K562 (cell line): ENCODE data around the gene DIAPH1. TPM values are rescaled to one million over a fixed set of nuclear protein-coding genes. Genes with fewer than 3 reads are reported as not detected.

Experiments used
- ATAC-seq: fragments of 200-7000 bp; cut with Tn5 transposase; 3 replicates; pipeline ENCODE4 v1.9.1; 2020; ENCODE audit warnings: moderate library complexity
- BruUV-seq: library from RNA; stranded (reverse); fragments of 400-500 nt; replicated peaks from 2 replicates; lab custom pipeline; 2021; lab: Mats Ljungman, UMichigan
- CTCF ChIA-PET: fragments of 300-600 bp; formaldehyde crosslinking; extraction: SDS; loops from one replicate; lab custom pipeline; 2021; ENCODE audit warnings: low intra/inter-chr PET ratio; lab: Yijun Ruan, JAX
- POLR2A ChIA-PET: fragments of 300-600, 350-650 bp; sonication (Branson Sonifier 250); formaldehyde crosslinking; extraction: SDS; loops from one replicate; lab custom pipeline; 2021; ENCODE audit warnings: antibody characterized with exemption, inconsistent platforms; lab: Yijun Ruan, JAX
- DNase-seq, 4 experiments: peaks; one replicate each; pipeline versions ENCODE4 v3.0.0 to v3.0.0-alpha.2; 2011 to 2018; ENCODE audit warnings: low spot score in 3 of 4, mixed read lengths in 3 of 4; ENCODE audit errors: extremely low read depth in 1 of 4
- FAIRE-seq: peaks from 2 replicates; lab custom pipeline; 2011; peaks lifted over from hg19 to GRCh38; lab: Jason Lieb, UNC
- H2AFZ ChIP-seq: 2 replicates; pipeline ENCODE4 v1.6.0; 2011; ENCODE audit warnings: low read depth, low read length, control low read depth, inconsistent platforms
- H3K27ac ChIP-seq: fragments of 200-600 bp; 3 replicates; pipeline ENCODE4 v1.8.0; 2011; ENCODE audit warnings: low read depth, mild to moderate bottlenecking, control low read depth, inconsistent platforms, low read length, moderate library complexity, mixed read lengths; ENCODE audit errors: extremely low read depth
- H3K27me3 ChIP-seq, 2 experiments: fragments of 300-600 bp in 1 of 2; 2 replicates in 1 of 2; 3 replicates in 1 of 2; pipeline versions ENCODE4 v1.6.0 to v1.8.0; 2011; ENCODE audit warnings: inconsistent platforms in 2 of 2, low read length in 2 of 2, mild to moderate bottlenecking in 1 of 2, mixed read lengths in 1 of 2, moderate library complexity in 1 of 2; ENCODE audit not compliant: control insufficient read depth in 2 of 2, insufficient read depth in 2 of 2
- H3K36me3 ChIP-seq: fragments of 300-600 bp; 3 replicates; pipeline ENCODE4 v1.8.0; 2011; ENCODE audit warnings: mild to moderate bottlenecking, low read length, inconsistent platforms; ENCODE audit not compliant: control insufficient read depth, insufficient read depth
- H3K4me1 ChIP-seq, 2 experiments: fragments of 200-600 bp in 1 of 2; replicated peaks in 1 of 2; 2 replicates in 1 of 2; 3 replicates in 1 of 2; pipeline versions ENCODE4 v1.5.1 to v1.8.0; 2011; ENCODE audit warnings: inconsistent platforms in 2 of 2, low read length in 2 of 2, mild to moderate bottlenecking in 1 of 2, mixed read lengths in 1 of 2, moderate library complexity in 1 of 2; ENCODE audit not compliant: control insufficient read depth in 2 of 2, insufficient read depth in 2 of 2
- H3K4me2 ChIP-seq: 2 replicates; pipeline ENCODE4 v1.6.1; 2011; ENCODE audit warnings: low read length, control low read depth, inconsistent platforms, mixed read lengths; ENCODE audit not compliant: insufficient read depth
- H3K4me3 ChIP-seq: fragments of 200-600 bp; sonication (generic), shearing (Covaris generic); 2 replicates; pipeline ENCODE4 v1.5.1; 2016; ENCODE audit warnings: control low read depth, inconsistent platforms
- H3K79me2 ChIP-seq: fragments of 200-600 bp; 3 replicates; pipeline ENCODE4 v1.8.0; 2011; ENCODE audit warnings: low read length, inconsistent platforms; ENCODE audit not compliant: control insufficient read depth, insufficient read depth
- H3K9ac ChIP-seq, 2 experiments: 2 replicates each; pipeline versions ENCODE4 v1.6.0 to v1.6.1; 2011; ENCODE audit warnings: low read depth in 2 of 2, low read length in 2 of 2, control low read depth in 1 of 2, inconsistent platforms in 1 of 2, mild to moderate bottlenecking in 1 of 2, mixed read lengths in 1 of 2; ENCODE audit not compliant: insufficient read depth in 1 of 2
- H3K9me1 ChIP-seq: one replicate; pipeline ENCODE4 v1.6.0; 2011; ENCODE audit warnings: inconsistent platforms, mild to moderate bottlenecking, low read length, moderate library complexity; ENCODE audit not compliant: control insufficient read depth, insufficient read depth
- H3K9me3 ChIP-seq: replicated peaks from 2 replicates; pipeline ENCODE4 v1.5.1; 2011; ENCODE audit warnings: low read depth, low read length, inconsistent platforms; ENCODE audit not compliant: control insufficient read depth, insufficient read depth
- H4K20me1 ChIP-seq: replicated peaks from 2 replicates; pipeline ENCODE4 v1.6.1; 2011; ENCODE audit warnings: low read length, inconsistent platforms, mixed read lengths; ENCODE audit not compliant: control insufficient read depth, insufficient read depth
- MECOM ChIP-seq: fragments of 250-450 bp; sonication (Bioruptor Pico); IDR thresholded peaks from 2 replicates; pipeline ENCODE4 v1.8.0; 2022; ENCODE audit warnings: inconsistent platforms
- POLR2AphosphoS5 ChIP-seq: IDR thresholded peaks from 2 replicates; pipeline ENCODE4 v1.6.1; 2011; ENCODE audit warnings: mild to moderate bottlenecking, low read depth, low read length, moderate library complexity; ENCODE audit not compliant: control insufficient read depth, insufficient read depth
- ZNF780A ChIP-seq: fragments of 250-450 bp; sonication (Bioruptor Pico); IDR thresholded peaks from 2 replicates; pipeline ENCODE4 v1.5.0; 2021; ENCODE audit warnings: mild to moderate bottlenecking
- WGBS: fragments of 100-300 bp; shearing (Covaris generic); methylation state at CpG from one replicate; pipeline ENCODE4 v1.1.6; 2016; ENCODE audit warnings: low coverage, mixed read lengths; ENCODE audit not compliant: insufficient coverage; ENCODE audit errors: missing lambda C conversion rate; 5-methylcytosine and 5-hydroxymethylcytosine counted together
- in situ Hi-C: fragments of 300-500 bp; cut with MboI; formaldehyde crosslinking; loops from 4 replicates; pipeline ENCODE4 v1.15.0; 2018; ENCODE audit warnings: inconsistent platforms, mixed read lengths
- intact Hi-C: fragments of 100-400 bp; cut with micrococcal nuclease; formaldehyde crosslinking; loops from 2 replicates; pipeline ENCODE4 v1.14.2; 2022
- polyA plus RNA-seq, 8 experiments: library from polyadenylated mRNA; depleted of rRNA in 4 of 8; stranded (reverse) in 5 of 8; unstranded in 3 of 8; fragments of >200 nt; fragmentation: Nextera tagmentation in 2 of 8; fragmentation: Illumina TruSeq in 1 of 8; extraction: Ambion mirVana in 2 of 8; extraction: Trizol in 1 of 8; gene quantifications; 2 replicates each; pipeline versions ENCODE4 v1.2.1 to v1.2.3, GENCODE V29; 2011 to 2014; ENCODE audit warnings: inconsistent platforms in 1 of 8, missing spikeins in 1 of 8
- total RNA-seq, 7 experiments: library from RNA; depleted of rRNA in 6 of 7; stranded (reverse); fragments of >200 nt in 6 of 7; fragmentation: Illumina TruSeq in 2 of 7; extraction: Trizol in 2 of 7; gene quantifications; 2 replicates each; pipeline versions ENCODE4 v1.2.1 to v1.2.3, GENCODE V29; 2011 to 2021; ENCODE audit warnings: low replicate concordance in 1 of 7

Gene DIAPH1
- total and polyA plus RNA-seq, 9 of the 15 experiments (the other 6 are each of a cell fraction or from before 2014, with no cell fraction given) = 60.8 to 328 (median 97.8) TPM

DNA sequence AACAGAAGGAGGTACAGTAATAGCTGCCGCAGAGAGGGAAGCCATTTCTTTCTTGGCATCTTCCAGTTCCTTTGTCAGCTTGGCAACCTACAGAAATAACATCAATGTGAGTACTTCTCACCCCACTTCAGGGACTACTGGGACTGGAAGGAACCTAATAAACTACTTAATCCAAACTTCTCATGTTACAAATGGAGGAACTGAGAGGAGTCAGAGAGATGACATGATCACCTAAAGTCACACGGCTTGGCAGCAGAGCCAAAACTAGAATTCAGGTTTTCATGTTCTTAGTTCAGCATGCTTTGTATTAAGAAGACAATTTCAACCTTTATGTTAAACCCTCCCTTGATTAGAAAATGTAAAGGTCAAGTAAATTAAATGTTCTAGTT is 44.7 kb downstream of the DIAPH1 start:
- ATAC-seq (no peak), FAIRE-seq (no peak), DNase-seq (no peak)
- 0 out of 2 replicates have a peak, but pooled peaks have one; percentile 6 for TF ChIP-seq POLR2AphosphoS5
- no peak for TF ChIP-seq MECOM
- no peaks in the 10 kb centered on the region for H3K9me1 ChIP-seq
- 0 out of 5 replicates have a peak, but pooled peaks cover 0 to 7% of the 10 kb centered on the region in 2 experiments for H3K4me1 ChIP-seq
- ChIA-PET POLR2A (no interaction called here), CTCF (no interaction called here)
- intact Hi-C loops (no loop called here), in situ Hi-C loops (no loop called here)
- H3K27me3 ChIP-seq = no peaks in the 10 kb centered on the region
- H3K4me2 ChIP-seq = no peak overlapping the region
- peaks cover 94% of the 10 kb centered on the region for H3K36me3 ChIP-seq
- no peak overlapping the region for H3K9ac ChIP-seq
- no TSS peak for BruUV-seq
- whole genome bisulfite sequencing = 86% methylated on average over 1 of the region's 2 CpGs
- H3K9me3 ChIP-seq = no peaks in the 10 kb centered on the region
- no peaks in the 10 kb centered on the region; the same call in 2 of the 3 replicates for H3K79me2 ChIP-seq
- no peak overlapping the region for H3K27ac ChIP-seq
- no peak overlapping the region for H3K4me3 ChIP-seq
- H2AFZ ChIP-seq = no peak overlapping the region
- no peaks in the 10 kb centered on the region for H4K20me1 ChIP-seq

DNA sequence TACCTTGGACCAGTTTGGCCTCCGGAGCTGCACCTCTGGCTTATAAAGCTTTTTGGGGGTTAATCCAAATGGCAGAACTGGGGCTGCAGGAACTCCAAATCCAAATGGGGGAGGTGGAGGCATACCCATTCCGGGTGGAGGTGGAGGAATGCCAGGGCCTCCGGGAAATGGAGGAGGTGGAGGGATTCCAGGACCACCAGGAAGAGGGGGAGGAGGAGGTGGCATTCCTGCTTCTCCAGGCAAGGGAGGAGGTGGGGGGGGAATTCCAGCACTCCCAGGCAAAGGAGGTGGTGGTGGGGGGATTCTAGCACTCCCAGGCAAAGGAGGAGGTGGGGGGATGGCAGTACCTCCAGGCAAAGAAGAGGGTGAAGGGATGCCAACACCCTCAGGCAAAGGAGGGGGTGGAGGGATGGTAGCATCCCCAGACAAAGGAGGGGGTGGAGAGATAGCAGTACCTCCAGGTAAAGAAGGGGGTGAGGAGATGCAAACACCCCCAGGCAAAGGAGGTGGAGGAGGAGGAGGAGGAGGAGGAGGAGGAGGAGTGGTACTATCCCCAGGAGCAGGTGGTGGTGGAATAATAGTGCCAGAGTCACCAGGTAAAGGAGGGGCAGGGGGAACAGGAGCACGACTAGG is 45.2 kb downstream of the DIAPH1 start:
- 97% methylated on average over 3 of the region's 4 CpGs for WGBS
- Histone ChIP-seq H3K9me3 (no peaks in the 10 kb centered on the region), H3K9me1 (no peaks in the 10 kb centered on the region), H3K4me2 (no peak overlapping the region), H3K79me2 (no peaks in the 10 kb centered on the region), H3K4me1 (0 out of 5 replicates have a peak, but pooled peaks cover 0 to 7% of the 10 kb centered on the region in 2 experiments), H3K27ac (no peak overlapping the region), H3K27me3 (no peaks in the 10 kb centered on the region), H2AFZ (no peak overlapping the region), H3K36me3 (peaks cover 94% of the 10 kb centered on the region), H4K20me1 (no peaks in the 10 kb centered on the region), H3K9ac (no peak overlapping the region), H3K4me3 (no peak overlapping the region)
- DNase-seq (no peak), ATAC-seq (no peak), FAIRE-seq (no peak)
- ChIA-PET CTCF (no interaction called here), POLR2A (no interaction called here)
- intact Hi-C loops = no loop called here
- no TSS peak for BruUV-seq
- TF ChIP-seq ZNF780A = no peak
- TF ChIP-seq POLR2AphosphoS5 = 0 out of 2 replicates have a peak, but pooled peaks have one; percentile 15
- in situ Hi-C loops = no loop called here
